Measurements from ENCODE around the gene CACNG4. TPM values are rescaled to one million over a fixed set of nuclear protein-coding genes. Genes with fewer than 3 reads are reported as not detected.

CACNG4 gene
- total RNA-seq, 1 donor from 2014 or later: not detected

- intact Hi-C loops (cut with micrococcal nuclease): no loop called here
Measured at GRCh38 chr17:67056746-67057490, 92.4 kb downstream of the CACNG4 start.

GRCh38 chr17:67058036-67058435 is 93.5 kb downstream of the CACNG4 start:
- intact Hi-C loops (cut with micrococcal nuclease): no loop called here

DNA sequence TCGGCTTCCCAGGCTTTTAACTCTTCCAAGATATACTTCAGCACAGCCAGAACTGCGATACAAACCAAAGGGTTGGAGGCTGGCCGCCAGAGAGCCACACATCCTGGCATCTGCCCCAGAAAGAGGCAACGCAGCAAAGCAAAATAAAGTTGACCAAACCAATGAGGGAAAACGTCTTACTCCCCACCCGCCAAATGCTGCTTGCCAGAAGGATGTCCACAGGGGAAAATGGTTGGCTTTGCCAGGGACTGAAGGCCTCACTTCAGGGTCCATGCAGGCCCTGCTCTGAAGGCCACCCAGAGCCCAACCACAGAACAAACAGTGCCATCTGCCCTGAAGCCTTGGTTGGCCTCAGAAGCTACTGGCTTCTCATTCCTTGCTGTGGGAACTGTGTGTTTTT is 94.9 kb downstream of the CACNG4 start:
- intact Hi-C loops (cut with micrococcal nuclease): no loop called here

GRCh38 chr17:67063141-67063540 is 98.6 kb downstream of the CACNG4 start:
- intact Hi-C loops (cut with micrococcal nuclease): no loop called here

DNA sequence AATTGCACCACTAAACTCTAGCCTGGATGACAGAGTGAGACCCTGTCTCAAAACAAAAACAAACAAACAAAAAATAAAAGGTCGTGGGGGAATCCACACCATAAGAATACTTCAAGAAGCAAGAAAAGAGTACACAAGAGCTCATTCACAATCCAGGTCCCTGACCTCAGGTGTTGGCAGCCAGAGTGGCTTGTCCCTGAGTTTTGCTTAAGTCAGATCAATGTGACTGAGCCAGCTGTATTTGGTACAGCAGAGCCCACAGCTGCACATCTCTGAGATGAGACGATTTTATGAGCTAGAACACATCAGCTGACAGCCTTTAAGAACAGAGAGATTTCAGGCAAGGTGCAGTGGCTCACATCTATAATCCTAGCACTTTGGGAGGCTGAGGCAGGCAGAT is 102.2 kb downstream of the CACNG4 start:
- intact Hi-C loops (cut with micrococcal nuclease): no loop called here

DNA sequence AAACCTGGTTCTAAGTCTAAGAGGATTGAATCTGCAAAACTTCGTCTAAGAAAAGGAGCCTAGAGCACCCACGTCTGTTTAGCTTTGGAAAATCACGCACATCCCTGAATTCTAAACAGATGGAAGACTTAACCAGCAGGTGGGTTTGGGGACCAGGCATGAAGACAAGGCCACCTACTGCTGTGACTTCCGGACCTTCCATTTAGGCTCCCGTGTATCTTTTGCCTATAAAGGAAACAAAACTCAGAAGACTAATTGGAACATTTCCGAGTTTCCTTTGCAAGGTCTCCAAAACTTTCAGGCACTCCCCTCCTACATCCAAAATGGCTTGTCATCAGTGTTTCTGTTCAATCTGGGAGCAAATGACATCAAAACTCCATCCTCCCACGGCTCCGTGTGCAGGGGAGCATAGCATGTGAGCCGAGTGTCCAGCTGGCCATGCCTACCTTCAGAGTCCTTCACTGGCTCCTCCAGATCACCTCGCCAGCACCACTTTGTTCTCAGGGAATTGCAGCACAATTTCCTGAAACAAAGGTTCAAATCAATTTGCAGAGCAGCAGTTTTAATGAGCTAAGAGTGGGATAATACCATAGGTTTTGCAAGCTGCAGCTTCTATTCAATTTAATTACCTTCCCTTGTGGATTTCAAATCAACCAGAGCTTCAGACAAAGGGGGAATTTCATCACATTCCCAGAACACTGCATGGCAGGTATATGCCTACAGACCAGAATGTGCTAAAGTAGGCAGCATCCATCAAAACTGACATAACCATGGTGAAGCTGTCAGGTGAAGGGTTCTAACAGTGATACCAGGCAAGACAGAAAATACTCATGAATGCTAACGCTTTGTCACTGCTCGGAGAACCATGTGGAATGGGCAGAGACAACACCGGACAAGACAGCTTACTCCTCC is 103.3 kb downstream of the CACNG4 start:
- intact Hi-C loops (cut with micrococcal nuclease): no loop called here

DNA sequence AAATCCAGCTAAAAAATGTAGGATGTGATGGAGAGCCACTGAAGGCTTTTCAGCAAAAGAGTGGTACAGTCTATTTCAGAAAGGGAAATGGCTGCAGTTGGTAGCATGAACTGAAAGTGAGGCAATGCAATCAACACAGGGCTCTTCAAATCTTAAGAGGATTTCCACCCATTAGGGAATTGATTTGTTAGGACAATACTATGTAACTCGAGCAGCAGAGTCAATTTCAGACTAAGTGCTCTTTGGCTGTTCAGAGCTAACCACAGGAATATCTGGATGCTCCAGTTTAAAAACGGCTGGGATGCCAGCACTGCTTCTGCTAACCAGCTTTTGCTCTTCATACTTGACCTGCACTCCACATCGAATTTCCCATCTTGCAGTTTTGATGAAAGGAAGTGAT is 104.5 kb downstream of the CACNG4 start:
- intact Hi-C loops (cut with micrococcal nuclease): no loop called here

DNA sequence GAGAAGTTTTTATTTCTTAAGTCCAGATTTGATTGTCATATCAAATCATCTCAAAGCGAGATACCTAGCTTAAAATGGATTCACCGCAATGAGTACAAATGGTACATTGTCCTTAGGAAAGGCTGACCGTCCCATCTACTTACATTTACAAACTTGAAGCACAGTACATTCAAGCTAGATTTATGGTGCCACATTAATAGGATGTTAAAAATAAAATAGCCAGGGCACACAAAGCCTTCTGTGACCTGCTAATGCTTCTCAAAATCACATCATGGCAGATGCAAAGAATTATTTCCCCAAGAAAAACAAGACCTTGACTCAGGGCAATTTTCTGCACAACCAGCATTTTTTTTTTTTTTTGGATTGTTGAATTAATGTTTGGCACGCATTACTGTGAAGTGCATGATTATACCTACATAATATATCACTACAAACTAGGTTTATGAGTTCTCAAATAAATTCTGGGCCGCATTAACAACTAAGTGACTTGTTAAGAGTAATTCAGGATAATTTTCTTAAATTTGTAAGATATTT is 105.2 kb downstream of the CACNG4 start:
- intact Hi-C loops (cut with micrococcal nuclease): no loop called here

- intact Hi-C loops (cut with micrococcal nuclease): no loop called here
Measured at GRCh38 chr17:67071595-67071994, 107.1 kb downstream of the CACNG4 start.

DNA sequence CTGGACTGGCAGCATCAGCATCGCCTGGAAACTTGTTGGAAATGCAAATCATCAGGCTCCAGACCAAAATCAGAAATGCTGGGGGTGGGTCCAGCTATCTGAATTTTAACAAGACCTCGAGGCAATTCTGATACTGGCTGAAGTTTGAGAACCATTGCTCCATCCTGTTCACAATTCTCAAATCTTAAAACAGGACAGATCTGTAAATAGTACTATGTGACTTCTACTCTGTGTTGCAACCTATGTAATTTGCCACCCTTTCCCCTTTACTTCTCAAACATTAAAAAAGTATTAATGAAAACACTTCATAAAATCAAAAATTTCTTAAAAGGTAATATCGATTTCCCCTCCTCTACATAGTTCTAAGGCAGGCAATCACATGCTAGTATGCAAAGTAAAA is 108.4 kb downstream of the CACNG4 start:
- intact Hi-C loops (cut with micrococcal nuclease): no loop called here

DNA sequence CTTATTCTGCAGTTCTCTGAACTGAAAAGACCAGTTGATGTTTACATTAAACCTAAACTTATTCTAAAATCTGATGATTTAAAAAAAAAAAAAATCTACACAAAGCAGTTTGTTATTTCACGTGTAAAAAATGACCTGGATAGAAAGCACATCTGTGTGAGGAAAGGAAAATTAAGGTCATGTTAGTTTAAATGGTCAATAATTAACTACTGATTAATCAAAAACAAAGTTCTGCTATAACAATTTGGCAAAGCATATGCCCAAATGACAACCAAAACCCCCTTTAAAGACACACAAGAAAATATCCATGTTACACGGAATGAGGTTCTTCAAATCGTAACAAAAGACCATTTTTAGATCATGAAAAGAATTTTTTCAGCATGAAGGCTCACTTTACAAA is 110.3 kb downstream of the CACNG4 start:
- intact Hi-C loops (cut with micrococcal nuclease): no loop called here

DNA sequence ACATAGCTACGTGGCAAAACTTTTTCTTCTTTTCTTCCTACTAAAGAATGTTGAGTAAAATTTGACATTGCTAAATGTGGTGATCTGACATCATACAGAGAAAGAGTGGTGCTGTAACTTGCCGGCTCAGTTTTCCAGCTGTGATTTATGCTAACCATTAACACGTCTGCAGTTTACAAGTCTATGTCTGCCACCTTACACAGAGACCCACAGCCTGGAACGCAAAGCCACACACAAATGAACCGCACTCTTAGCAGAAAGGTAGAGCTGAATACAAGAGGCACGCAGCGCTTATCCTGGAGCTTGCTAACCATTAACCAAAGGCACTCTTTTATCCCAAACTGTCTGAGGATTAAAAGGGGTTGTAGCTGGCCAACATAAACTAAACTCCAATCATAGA is 111.8 kb downstream of the CACNG4 start:
- intact Hi-C loops (cut with micrococcal nuclease): no loop called here

- intact Hi-C loops (cut with micrococcal nuclease): no loop called here
Measured at GRCh38 chr17:67078292-67078691, 113.8 kb downstream of the CACNG4 start.

DNA sequence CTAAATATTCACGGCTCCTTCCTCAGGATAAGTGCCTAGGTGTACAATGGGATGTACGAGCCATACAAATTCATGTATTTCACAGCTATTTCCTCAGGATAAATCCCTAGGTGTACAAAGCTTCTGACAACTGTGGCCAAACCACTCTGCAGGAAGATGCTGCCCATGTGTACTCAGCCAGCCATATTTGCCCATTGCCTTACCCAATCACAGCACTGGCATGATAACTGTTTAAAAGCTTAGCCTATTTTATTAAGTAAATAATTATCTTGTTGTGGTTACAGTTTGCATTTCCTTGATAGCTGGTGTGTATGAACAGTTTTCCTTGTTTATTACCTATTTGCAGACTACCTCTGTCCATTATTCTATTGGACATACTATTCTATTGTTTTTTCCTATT is 115.0 kb downstream of the CACNG4 start:
- intact Hi-C loops (cut with micrococcal nuclease): no loop called here

GRCh38 chr17:67080804-67081203 is 116.3 kb downstream of the CACNG4 start:
- intact Hi-C loops (cut with micrococcal nuclease): no loop called here

- intact Hi-C loops (cut with micrococcal nuclease): no loop called here
Measured at GRCh38 chr17:67082107-67082506, 117.6 kb downstream of the CACNG4 start.

Other genes starting within 250 kb of the CACNG4 start
- gene CACNG5, start 129.6 kb upstream of the CACNG4 start, total RNA-seq: not detected in 2 replicates
- gene CACNG1, start 79.8 kb downstream of the CACNG4 start, total RNA-seq: not detected in 2 replicates

Data from T-helper 1 cell treated with Interleukin-12 subunit alpha and Interleukin-12 subunit beta and Interleukin-4 antibody, amounts not matched to agents 30 ng/mL and 1 ng/mL, for 36 hours (primary cell).